Measurements from ENCODE around the gene PPP3R1.

Gene PPP3R1

DNA sequence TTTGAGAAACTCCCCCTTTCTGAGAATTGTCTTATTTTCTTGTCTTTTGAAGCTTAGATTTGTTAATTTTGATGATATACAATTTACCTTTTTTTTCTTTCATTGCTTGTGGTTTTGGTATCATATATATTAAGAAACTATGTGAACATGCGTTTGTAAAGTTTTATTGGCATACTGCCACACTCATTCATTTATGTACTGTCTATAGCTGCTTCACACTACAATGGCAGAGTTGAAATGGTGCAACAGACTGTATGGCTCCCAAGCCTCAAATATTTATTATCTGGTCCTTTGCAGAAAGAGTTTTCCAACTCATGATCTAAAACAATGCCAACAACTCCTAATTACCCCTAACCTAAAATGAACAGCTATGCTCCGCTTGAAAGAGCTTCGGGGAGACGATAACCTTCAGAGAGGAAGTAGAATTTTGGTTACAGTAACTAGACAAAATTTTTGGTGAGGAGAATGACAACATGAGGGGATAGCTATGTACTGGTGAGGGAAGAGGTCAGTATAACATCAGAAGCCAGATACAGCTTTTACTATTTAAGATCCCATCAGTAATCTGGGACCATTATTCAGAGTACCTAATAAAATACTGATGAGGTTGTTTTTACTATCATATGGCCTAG is 16.1 kb downstream of the PPP3R1 start:
- H3K9me3 ChIP-seq: no peaks in the 10 kb centered on the region
- TF ChIP-seq, protein P1, sequence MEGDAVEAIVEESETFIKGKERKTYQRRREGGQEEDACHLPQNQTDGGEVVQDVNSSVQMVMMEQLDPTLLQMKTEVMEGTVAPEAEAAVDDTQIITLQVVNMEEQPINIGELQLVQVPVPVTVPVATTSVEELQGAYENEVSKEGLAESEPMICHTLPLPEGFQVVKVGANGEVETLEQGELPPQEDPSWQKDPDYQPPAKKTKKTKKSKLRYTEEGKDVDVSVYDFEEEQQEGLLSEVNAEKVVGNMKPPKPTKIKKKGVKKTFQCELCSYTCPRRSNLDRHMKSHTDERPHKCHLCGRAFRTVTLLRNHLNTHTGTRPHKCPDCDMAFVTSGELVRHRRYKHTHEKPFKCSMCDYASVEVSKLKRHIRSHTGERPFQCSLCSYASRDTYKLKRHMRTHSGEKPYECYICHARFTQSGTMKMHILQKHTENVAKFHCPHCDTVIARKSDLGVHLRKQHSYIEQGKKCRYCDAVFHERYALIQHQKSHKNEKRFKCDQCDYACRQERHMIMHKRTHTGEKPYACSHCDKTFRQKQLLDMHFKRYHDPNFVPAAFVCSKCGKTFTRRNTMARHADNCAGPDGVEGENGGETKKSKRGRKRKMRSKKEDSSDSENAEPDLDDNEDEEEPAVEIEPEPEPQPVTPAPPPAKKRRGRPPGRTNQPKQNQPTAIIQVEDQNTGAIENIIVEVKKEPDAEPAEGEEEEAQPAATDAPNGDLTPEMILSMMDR (IDR thresholded peaks at IDR 0.05; ENCODE audit: low read depth, low read length): no peak
- no peak for DNase-seq
- H3K4me1 ChIP-seq: peaks cover 9% of the 10 kb centered on the region
- no peaks in the 10 kb centered on the region for H3K27me3 ChIP-seq
- H3K36me3 ChIP-seq: no peaks in the 10 kb centered on the region
- no peak overlapping the region for H3K4me3 ChIP-seq (ENCODE audit: low read depth, low read length)

DNA sequence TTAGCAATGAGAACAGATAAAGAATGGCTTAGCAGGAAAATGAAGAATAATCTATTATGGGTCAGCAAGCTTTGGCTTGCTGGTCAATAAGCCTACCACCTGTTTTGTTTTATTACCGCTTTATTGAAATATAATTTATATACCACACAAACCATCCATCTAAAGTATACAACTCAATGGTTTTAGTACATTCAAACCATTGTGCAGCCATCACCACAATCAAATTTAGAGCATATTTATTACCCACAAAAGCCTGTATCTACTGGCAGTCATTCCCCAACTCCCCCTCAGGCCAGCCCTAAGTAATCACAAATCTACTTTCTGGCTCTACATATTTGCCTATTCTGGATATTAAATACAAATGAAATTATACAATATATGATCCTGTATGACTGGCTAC is 17.2 kb downstream of the PPP3R1 start:
- peak; percentile 34 for DNase-seq
- no peaks in the 10 kb centered on the region for H3K9me3 ChIP-seq
- no peaks in the 10 kb centered on the region for H3K27me3 ChIP-seq
- TF ChIP-seq, protein P1 (IDR thresholded peaks at IDR 0.05; ENCODE audit: low read depth, low read length): no peak
- no peaks in the 10 kb centered on the region for H3K36me3 ChIP-seq
- H3K4me1 ChIP-seq: peaks cover 9% of the 10 kb centered on the region
- no peak overlapping the region for H3K4me3 ChIP-seq (ENCODE audit: low read depth, low read length)

DNA sequence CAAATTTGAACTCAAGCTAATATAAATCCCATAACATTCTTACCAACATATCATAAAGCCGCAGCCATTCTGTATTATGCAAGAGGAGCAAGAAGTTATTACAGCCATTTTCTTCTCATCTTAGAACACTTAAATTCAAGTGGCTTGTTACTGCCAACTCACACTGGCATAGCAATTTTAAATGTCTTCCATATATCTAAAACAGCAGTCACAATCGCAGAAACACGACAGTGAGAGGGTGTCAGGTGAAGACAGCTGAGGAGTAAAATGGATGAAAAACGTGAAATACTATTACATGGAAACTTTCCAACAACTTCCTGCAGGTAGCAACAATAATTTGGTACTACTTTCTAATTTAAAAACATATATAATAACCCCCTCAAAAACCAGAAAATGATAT is 17.9 kb downstream of the PPP3R1 start:
- DNase-seq: no peak
- TF ChIP-seq, protein P1 (IDR thresholded peaks at IDR 0.05; ENCODE audit: low read depth, low read length): no peak
- H3K36me3 ChIP-seq: no peaks in the 10 kb centered on the region
- no peaks in the 10 kb centered on the region for H3K27me3 ChIP-seq
- no peaks in the 10 kb centered on the region for H3K9me3 ChIP-seq
- peaks cover 9% of the 10 kb centered on the region for H3K4me1 ChIP-seq
- H3K4me3 ChIP-seq (ENCODE audit: low read depth, low read length): no peak overlapping the region

DNA sequence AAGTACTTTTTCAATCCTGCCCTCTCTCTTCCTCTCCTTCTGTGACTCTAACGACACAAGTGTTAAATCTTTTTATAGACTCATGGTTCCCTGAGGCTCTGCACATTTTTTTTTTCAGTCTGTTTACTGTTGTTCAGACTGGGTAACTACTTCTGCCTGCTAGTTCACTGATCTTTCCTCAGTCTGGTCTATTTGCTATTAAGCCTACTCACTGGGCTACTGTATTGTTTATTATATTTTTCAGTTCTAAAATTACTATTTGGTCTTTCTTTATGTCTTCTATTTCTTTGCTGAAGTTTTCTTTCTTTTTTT is 21.3 kb downstream of the PPP3R1 start:
- Histone ChIP-seq H3K36me3 (no peaks in the 10 kb centered on the region), H3K27me3 (no peaks in the 10 kb centered on the region), H3K4me3 (ENCODE audit: low read depth, low read length) (no peak overlapping the region), H3K4me1 (peaks cover under 1% of the 10 kb centered on the region; the same call in 1 of the 2 replicates), H3K9me3 (no peaks in the 10 kb centered on the region)
- TF ChIP-seq, protein P1 (IDR thresholded peaks at IDR 0.05; ENCODE audit: low read depth, low read length): no peak
- DNase-seq: no peak

DNA sequence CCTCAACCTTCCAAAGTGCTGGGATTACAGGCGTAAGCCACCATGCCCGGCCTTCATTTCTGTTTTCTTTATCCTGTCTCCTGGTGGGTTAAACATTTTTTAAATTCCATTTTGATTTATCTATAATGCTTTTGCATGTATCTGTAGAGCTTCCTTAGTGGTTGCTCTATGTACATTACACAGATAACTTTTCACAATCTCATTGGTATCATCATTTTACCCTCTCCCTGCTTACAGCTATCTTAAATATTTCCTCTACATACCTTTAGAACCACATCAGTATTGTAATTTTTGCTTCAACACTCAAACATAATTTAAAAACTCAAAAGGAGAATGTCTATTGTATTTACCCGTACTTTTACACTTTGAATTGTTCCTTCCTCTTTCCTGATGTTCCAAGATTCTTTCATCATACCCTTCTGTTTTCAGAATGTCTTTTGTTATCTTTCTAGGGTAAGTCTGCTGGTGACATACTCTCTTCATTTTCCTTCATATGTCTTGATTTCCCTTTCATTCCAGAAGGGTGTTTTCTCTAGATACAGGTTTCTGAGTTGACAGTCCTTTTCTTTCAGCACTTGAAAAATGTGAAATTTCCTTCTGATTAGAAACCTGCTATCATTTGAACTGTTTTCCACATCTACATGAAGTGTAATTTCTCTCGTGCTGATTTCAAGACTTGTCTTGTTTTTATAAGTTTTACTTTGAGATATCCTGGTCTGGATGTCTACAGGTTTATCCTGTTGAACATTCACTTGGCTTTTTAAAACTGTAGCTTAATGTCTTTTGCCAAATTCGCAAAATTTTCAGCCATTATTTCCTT is 21.9 kb downstream of the PPP3R1 start:
- H3K9me3 ChIP-seq: no peaks in the 10 kb centered on the region
- no peaks in the 10 kb centered on the region for H3K36me3 ChIP-seq
- DNase-seq: no peak
- H3K4me1 ChIP-seq: no peaks in the 10 kb centered on the region
- H3K27me3 ChIP-seq: no peaks in the 10 kb centered on the region
- H3K4me3 ChIP-seq (ENCODE audit: low read depth, low read length): no peak overlapping the region
- TF ChIP-seq, protein P1 (IDR thresholded peaks at IDR 0.05; ENCODE audit: low read depth, low read length): no peak

DNA sequence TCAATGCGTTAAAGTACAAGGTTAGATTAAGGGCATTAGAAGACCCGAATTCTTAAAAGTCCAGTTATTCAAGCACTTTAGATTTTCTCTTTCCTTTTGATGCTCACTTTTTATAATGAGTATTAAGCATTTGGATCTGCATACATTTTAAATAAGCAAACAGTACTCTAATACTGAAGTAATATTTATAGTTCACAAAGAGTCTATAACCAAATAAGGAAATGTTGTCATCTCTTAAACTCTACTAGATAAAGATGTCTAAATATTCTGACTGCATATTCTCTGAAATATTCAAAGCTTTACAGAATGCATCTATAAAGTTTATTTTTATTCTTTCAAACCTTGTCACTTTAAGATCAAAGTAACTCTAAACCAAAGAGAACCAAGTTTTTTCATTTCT is 25.5 kb downstream of the PPP3R1 start:
- TF ChIP-seq, protein P1 (IDR thresholded peaks at IDR 0.05; ENCODE audit: low read depth, low read length): no peak
- no peaks in the 10 kb centered on the region for H3K9me3 ChIP-seq
- no peaks in the 10 kb centered on the region for H3K36me3 ChIP-seq
- H3K27me3 ChIP-seq: no peaks in the 10 kb centered on the region
- no peak for DNase-seq
- no peak overlapping the region for H3K4me3 ChIP-seq (ENCODE audit: low read depth, low read length)
- peaks cover 7% of the 10 kb centered on the region; the same call in 1 of the 2 replicates for H3K4me1 ChIP-seq
